GM18868 (cell line): ENCODE data around the gene SUPT20H.
A peak's percentile ranks its signal among the peaks of the same experiment; 100 is the strongest.

ENCODE experiments used
- ATAC-seq: cut with Tn5 transposase; IDR thresholded peaks from one replicate; pipeline ENCODE4 v1.9.1; 2021; ENCODE audit warnings: mild to moderate bottlenecking, moderate library complexity; ENCODE audit not compliant: unreplicated experiment

The SUPT20H gene

GRCh38 chr13:37009692-37010091, 49.8 kb downstream of the SUPT20H start:
- no peak for ATAC-seq

GRCh38 chr13:37001921-37002250, 57.6 kb downstream of the SUPT20H start:
- ATAC-seq, result no peak

GRCh38 chr13:36999054-36999714, 60.3 kb downstream of the SUPT20H start, which contains the start of gene ALG5:
TSS of gene ALG5 (minus strand) at chr13:36999340. CDS start at chr13:36999300, 40 bp downstream.
- ATAC-seq, result peak; percentile 64

- no peak for ATAC-seq
Observed at GRCh38 chr13:36998624-36999041, 60.9 kb downstream of the SUPT20H start.

DNA sequence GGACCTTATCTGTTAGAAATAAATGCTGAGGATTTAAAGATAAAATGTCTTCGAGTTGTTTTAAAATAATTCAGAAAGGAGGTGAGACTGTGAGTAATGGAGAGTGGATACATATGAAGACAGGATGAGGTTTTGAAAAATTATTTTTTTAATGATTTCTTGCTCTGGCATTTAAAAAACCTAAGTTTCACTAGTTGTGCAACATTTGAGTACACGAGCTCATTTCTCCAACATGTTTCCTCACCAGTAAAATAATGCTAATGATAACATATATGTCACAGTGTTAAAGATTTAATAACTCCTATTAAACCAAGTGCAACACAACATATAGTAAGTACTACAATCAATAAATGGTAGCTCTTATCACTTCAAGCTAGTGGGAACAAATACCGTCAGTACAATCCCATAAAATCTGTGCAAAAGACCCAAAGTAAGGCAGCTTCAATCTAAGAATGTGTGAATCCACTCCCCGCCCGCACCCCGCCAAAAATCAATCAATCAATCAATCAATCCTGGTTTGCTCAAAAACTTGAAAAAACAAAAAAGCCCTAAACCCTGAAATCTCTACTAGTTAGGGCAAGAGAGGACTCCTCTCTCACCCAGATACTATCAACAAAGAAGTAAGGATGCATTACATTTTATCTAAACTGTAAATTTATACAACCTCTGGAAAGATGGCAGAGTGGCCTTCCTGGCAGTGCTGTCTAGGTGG, 61.6 kb downstream of the SUPT20H start:
- no peak for ATAC-seq

DNA sequence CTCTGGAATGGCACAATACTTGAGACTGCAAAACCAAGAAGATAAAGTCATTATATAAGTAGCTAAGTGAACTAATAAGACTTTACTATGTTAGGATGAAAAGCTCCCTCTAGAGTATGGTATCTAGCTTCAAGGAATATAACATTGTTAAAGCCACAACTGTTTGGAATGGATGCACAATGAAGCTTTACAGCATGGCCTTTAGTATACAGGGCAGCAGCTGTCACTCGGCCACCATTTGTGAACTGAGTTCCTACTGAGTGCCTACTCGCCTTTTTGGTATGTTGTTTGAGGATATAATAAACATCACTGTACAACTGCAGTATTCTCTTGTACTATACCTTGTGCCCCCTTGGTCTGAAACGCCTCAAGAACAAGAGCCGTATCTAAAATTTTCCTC, 67.1 kb downstream of the SUPT20H start:
- ATAC-seq, result no peak

DNA sequence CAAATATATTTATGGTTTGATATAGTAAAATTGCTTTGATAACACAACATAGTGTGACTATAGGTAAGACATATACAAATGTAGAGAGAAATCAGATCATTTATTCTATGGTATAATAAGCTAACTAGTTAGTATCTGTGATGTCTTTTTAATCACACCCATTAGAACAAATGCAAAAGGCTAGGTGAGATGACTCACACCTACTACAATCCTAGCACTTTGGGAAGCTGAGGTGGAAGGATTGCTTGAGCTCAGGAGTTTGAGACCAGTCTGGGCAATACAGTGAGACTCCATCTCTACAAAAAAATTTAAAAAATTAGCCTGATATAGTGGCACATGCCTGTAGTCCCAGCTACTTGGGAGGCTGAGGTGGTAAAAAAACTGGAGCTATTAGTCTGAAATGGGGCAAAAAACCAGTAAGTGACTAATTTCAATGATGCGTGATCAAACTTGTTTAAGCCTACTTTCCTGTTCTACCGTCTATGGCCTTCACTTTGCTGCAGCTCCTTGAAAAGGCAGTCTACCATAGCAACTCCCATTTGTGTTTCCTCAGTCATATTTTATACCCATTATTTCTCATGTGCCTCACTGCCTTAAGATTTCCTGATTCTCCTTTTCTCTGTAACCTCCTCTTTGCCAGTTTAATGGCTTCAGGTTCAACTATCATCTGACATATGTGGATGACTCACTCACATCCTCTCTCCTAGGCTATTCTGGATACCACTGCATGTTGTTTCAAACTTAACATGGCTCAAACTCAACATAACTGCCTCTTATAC, 72.8 kb downstream of the SUPT20H start:
- no peak for ATAC-seq

DNA sequence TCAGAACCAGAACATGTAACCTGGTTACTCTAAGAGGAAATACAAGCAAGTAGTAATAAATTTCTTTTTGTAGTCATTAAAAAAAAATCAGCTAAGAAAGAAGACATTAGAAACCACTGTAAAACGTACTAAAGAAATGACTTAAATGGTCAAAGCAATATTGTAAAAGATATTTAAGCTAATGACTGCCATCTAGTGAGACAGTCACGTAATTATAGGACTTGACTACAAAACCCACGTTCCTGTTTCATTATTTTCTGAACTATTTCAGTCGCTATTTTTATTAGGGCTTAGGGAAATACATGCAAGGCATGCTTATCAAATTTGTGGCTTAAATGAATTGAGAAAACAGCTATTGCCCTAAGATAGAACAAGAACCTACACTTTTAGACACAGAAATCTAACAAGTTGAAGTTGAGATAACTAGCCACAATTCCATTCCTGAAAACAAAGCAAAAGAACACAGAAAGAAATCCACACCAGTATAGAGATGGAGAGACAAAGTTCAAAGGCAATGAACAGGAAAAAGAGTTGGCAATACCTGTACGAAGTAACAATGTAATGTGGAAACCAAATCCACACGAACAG, 78.2 kb downstream of the SUPT20H start:
- ATAC-seq, result peak; percentile 80

DNA sequence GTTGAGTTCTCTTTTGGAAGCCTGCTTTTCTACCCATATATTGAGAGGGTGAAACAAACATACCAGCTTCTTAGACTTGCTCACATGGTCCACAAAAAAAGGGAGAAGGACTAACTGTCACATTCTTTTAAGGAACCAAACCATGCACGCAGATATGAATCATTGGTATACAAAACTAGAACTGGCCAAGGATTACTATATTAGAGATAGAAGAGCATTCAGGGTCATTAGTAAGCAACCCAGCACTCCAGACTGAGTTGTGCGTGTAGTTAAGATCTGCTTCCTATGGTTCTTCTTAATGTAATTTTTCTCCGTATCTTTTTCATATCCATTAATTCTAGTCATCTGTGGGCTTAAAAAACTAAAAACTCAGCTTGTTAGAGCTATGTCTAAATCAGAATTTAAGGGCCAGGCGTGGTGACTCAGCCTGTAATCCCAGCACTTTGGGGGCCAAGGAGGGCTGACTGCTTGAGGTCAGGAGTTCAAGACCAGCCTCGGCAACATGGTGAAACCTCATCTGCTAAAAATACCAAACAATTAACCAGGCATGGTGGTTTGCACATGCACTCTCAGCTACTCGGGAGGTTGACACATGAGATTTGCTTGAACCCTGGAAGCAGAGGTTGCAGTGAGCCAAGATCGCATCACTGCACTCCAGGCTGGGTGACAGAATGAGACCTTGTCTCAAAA, 80.0 kb downstream of the SUPT20H start:
- ATAC-seq, result peak; percentile 26

DNA sequence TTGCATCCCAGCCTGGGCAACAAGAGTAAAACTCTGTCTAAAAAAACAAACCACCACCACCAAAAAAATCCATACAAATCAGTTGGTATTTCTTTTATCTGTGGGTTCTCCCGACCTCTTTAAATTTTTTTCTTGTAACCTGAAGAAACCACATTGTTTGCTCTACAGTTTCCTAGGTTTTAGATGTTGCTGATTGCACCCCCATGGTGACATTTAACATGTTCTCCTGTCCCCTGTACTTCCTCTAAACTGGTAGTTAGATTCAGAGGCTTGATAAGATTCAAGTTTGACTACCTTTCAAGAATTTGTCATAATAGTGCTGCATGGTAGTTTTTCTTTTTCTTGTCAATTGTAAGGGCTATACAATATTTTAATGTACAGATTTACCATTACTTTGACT, 84.3 kb downstream of the SUPT20H start:
- no peak for ATAC-seq

- ATAC-seq, result peak; percentile 91
Observed at GRCh38 chr13:36973621-36974295, 85.7 kb downstream of the SUPT20H start.

DNA sequence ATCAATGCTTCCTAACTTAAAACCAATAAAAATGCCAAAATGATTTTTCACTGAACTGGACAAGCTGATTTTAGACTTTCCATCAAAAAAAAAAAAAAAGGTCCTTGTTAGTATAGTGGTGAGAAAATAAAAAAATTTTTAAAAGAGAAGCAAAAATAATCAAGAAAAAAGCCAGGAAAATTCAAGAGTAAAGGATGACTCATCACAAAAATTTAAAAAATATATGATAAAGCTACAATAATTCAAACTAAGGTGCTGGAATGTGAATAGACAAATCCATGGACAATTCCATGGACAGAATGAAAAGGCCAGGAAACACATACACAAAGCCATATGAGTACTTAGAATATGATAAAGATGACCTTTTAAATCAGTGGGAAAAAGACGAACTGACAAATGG, 86.5 kb downstream of the SUPT20H start:
- no peak for ATAC-seq

- ATAC-seq, result no peak
Observed at GRCh38 chr13:36966404-36966803, 93.1 kb downstream of the SUPT20H start.

- no peak for ATAC-seq
Observed at GRCh38 chr13:36965767-36966166, 93.7 kb downstream of the SUPT20H start.

- no peak for ATAC-seq
Observed at GRCh38 chr13:36959456-36960116, 99.9 kb downstream of the SUPT20H start.
